Measurements from ENCODE around the gene CCDC28A. TPM values are rescaled to one million over a fixed set of nuclear protein-coding genes. Genes with fewer than 3 reads are reported as not detected.

The CCDC28A gene
- total RNA-seq, 2 experiments from 2014 or later = 15.5 to 16.6 TPM

- H3K27ac Mint-ChIP-seq = no peak overlapping the region
- H3K4me3 Mint-ChIP-seq = no peak overlapping the region
- H3K4me1 Mint-ChIP-seq = no peaks in the 10 kb centered on the region
- no peaks in the 10 kb centered on the region for H3K36me3 Mint-ChIP-seq
- no peaks in the 10 kb centered on the region for H3K27me3 Mint-ChIP-seq
- no peak for DNase-seq
- H3K9me3 Mint-ChIP-seq = no peaks in the 10 kb centered on the region
Observed at GRCh38 chr6:138806889-138807288, 33.3 kb downstream of the CCDC28A start.

- H3K27me3 Mint-ChIP-seq = no peaks in the 10 kb centered on the region
Observed at GRCh38 chr6:138809677-138810076, 36.1 kb downstream of the CCDC28A start.

GRCh38 chr6:138811866-138812265 lies 38.3 kb downstream of the CCDC28A start:
- Mint-ChIP-seq H3K27me3 (no peaks in the 10 kb centered on the region), H3K36me3 (no peaks in the 10 kb centered on the region), H3K4me1 (peaks cover 8% of the 10 kb centered on the region), H3K27ac (no peak overlapping the region), H3K9me3 (no peaks in the 10 kb centered on the region), H3K4me3 (no peak overlapping the region)
- no peak for DNase-seq

More at GRCh38 chr6:138809677-138810076, 36.1 kb downstream of the CCDC28A start:
- Mint-ChIP-seq H3K36me3 (no peaks in the 10 kb centered on the region), H3K9me3 (no peaks in the 10 kb centered on the region), H3K27ac (no peak overlapping the region), H3K4me1 (no peaks in the 10 kb centered on the region), H3K4me3 (no peak overlapping the region)
- DNase-seq = no peak

GRCh38 chr6:138814179-138814834 lies 40.7 kb downstream of the CCDC28A start:
- Mint-ChIP-seq H3K36me3 (no peaks in the 10 kb centered on the region), H3K27me3 (no peaks in the 10 kb centered on the region), H3K4me3 (no peak overlapping the region), H3K4me1 (peaks cover 27% of the 10 kb centered on the region), H3K9me3 (no peaks in the 10 kb centered on the region), H3K27ac (no peak overlapping the region)
- no peak for DNase-seq

GRCh38 chr6:138815221-138815620 lies 41.7 kb downstream of the CCDC28A start:
- peaks cover 34% of the 10 kb centered on the region for H3K4me1 Mint-ChIP-seq
- no peaks in the 10 kb centered on the region for H3K36me3 Mint-ChIP-seq
- H3K27me3 Mint-ChIP-seq = no peaks in the 10 kb centered on the region
- H3K27ac Mint-ChIP-seq = no peak overlapping the region
- H3K9me3 Mint-ChIP-seq = no peaks in the 10 kb centered on the region
- DNase-seq = no peak
- no peak overlapping the region for H3K4me3 Mint-ChIP-seq

GRCh38 chr6:138815797-138816528 lies 42.4 kb downstream of the CCDC28A start:
- Mint-ChIP-seq H3K4me1 (peaks cover 34% of the 10 kb centered on the region), H3K36me3 (no peaks in the 10 kb centered on the region), H3K4me3 (no peak overlapping the region), H3K27me3 (no peaks in the 10 kb centered on the region), H3K27ac (peak overlapping the region; percentile 74), H3K9me3 (no peaks in the 10 kb centered on the region)
- DNase-seq = no peak

- H3K27me3 Mint-ChIP-seq = no peaks in the 10 kb centered on the region
Observed at GRCh38 chr6:138817799-138818198, 44.2 kb downstream of the CCDC28A start.

GRCh38 chr6:138818496-138819194 lies 45.1 kb downstream of the CCDC28A start:
- H3K4me3 Mint-ChIP-seq = peak overlapping the region; percentile 38
- peak; percentile 12 for DNase-seq

More at GRCh38 chr6:138817799-138818198, 44.2 kb downstream of the CCDC28A start:
- Mint-ChIP-seq H3K9me3 (no peaks in the 10 kb centered on the region), H3K27ac (peak overlapping the region; percentile 88), H3K4me1 (peaks cover 34% of the 10 kb centered on the region), H3K4me3 (peak overlapping the region; percentile 38), H3K36me3 (no peaks in the 10 kb centered on the region)
- peak; percentile 35 for DNase-seq

GRCh38 chr6:138821519-138821918 lies 48.0 kb downstream of the CCDC28A start:
- H3K4me1 Mint-ChIP-seq = peaks cover 34% of the 10 kb centered on the region
- H3K4me3 Mint-ChIP-seq = no peak overlapping the region
- H3K27me3 Mint-ChIP-seq = no peaks in the 10 kb centered on the region
- no peak overlapping the region for H3K27ac Mint-ChIP-seq
- H3K36me3 Mint-ChIP-seq = no peaks in the 10 kb centered on the region
- H3K9me3 Mint-ChIP-seq = no peaks in the 10 kb centered on the region
- DNase-seq = no peak

More at GRCh38 chr6:138818496-138819194, 45.1 kb downstream of the CCDC28A start:
- Mint-ChIP-seq H3K4me1 (peaks cover 34% of the 10 kb centered on the region), H3K9me3 (no peaks in the 10 kb centered on the region), H3K27me3 (no peaks in the 10 kb centered on the region), H3K36me3 (no peaks in the 10 kb centered on the region), H3K27ac (peak overlapping the region; percentile 88)

- H3K4me3 Mint-ChIP-seq = no peak overlapping the region
- H3K27ac Mint-ChIP-seq = no peak overlapping the region
- H3K27me3 Mint-ChIP-seq = no peaks in the 10 kb centered on the region
- no peaks in the 10 kb centered on the region for H3K36me3 Mint-ChIP-seq
- peak; percentile 33 for DNase-seq
- H3K9me3 Mint-ChIP-seq = peaks cover 4% of the 10 kb centered on the region
- H3K4me1 Mint-ChIP-seq = peaks cover 11% of the 10 kb centered on the region
Observed at GRCh38 chr6:138824482-138825144, 51.0 kb downstream of the CCDC28A start.

- Mint-ChIP-seq H3K27ac (no peak overlapping the region), H3K36me3 (no peaks in the 10 kb centered on the region), H3K4me3 (no peak overlapping the region), H3K9me3 (peaks cover 4% of the 10 kb centered on the region), H3K27me3 (no peaks in the 10 kb centered on the region), H3K4me1 (no peaks in the 10 kb centered on the region)
- DNase-seq = no peak
Observed at GRCh38 chr6:138830248-138830647, 56.7 kb downstream of the CCDC28A start.

GRCh38 chr6:138832182-138832581 lies 58.6 kb downstream of the CCDC28A start:
- no peaks in the 10 kb centered on the region for H3K4me1 Mint-ChIP-seq
- no peak for DNase-seq
- no peaks in the 10 kb centered on the region for H3K9me3 Mint-ChIP-seq
- H3K27me3 Mint-ChIP-seq = no peaks in the 10 kb centered on the region
- no peaks in the 10 kb centered on the region for H3K36me3 Mint-ChIP-seq
- H3K27ac Mint-ChIP-seq = no peak overlapping the region
- H3K4me3 Mint-ChIP-seq = no peak overlapping the region

GRCh38 chr6:138833816-138834539 lies 60.4 kb downstream of the CCDC28A start:
- H3K36me3 Mint-ChIP-seq = no peaks in the 10 kb centered on the region
- no peak for DNase-seq
- H3K27me3 Mint-ChIP-seq = no peaks in the 10 kb centered on the region
- no peak overlapping the region for H3K4me3 Mint-ChIP-seq
- no peaks in the 10 kb centered on the region for H3K4me1 Mint-ChIP-seq
- H3K9me3 Mint-ChIP-seq = no peaks in the 10 kb centered on the region
- H3K27ac Mint-ChIP-seq = no peak overlapping the region

- Mint-ChIP-seq H3K4me3 (no peak overlapping the region), H3K27ac (no peak overlapping the region), H3K36me3 (no peaks in the 10 kb centered on the region), H3K9me3 (peaks cover 7% of the 10 kb centered on the region), H3K4me1 (no peaks in the 10 kb centered on the region), H3K27me3 (no peaks in the 10 kb centered on the region)
- DNase-seq = no peak
Observed at GRCh38 chr6:138837246-138837645, 63.7 kb downstream of the CCDC28A start.
